GM19351 (cell line): Measurements from ENCODE around the gene GABBR2.

ENCODE experiments used
- ATAC-seq: cut with Tn5 transposase; IDR thresholded peaks from one replicate; pipeline ENCODE4 v1.9.1; 2021; ENCODE audit warnings: mild to moderate bottlenecking, moderate library complexity; ENCODE audit not compliant: unreplicated experiment

Gene GABBR2

DNA sequence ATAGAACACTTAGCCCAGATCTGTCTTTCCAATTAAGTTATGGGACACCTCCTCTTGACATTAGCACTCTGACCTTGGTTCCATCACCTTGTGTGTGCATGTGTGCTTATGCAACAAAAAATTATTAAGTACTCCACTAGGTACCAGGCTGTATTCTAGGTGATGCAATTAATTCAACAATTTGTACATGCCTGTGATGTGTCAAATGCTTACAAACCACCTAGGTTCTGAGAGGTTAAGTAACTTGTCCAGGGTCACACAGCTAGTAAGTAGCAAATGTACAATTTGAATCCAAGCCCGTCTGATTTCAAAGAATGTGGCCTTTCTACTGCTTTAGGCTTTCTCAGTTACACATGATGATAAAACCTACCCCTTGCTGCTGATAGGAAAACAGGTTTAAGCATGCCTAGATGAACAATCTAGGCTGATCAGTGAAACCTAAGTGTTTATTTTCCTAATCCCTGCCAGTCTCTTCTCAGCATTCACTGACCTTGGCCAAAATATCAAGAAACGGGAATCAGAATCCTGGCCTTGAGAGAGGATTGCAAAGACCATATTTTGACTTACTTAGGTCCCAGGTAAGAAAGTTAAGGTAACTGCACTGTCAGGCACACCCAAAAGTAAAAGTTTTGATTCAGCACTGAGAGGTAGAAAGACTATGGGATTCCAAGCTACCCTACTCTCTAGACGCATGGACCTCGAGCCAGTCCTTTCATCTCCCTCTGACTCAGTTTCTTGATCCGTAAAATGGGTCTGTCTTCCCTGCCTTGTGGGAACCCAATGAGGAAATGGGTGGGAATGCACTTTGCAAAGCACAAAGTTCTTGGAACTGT is 454.3 kb downstream of the GABBR2 start:
- ATAC-seq, result no peak

GRCh38 chr9:98253565-98253964 is 455.2 kb downstream of the GABBR2 start:
- ATAC-seq, result no peak

GRCh38 chr9:98251551-98251950 is 457.2 kb downstream of the GABBR2 start:
- ATAC-seq, result no peak

DNA sequence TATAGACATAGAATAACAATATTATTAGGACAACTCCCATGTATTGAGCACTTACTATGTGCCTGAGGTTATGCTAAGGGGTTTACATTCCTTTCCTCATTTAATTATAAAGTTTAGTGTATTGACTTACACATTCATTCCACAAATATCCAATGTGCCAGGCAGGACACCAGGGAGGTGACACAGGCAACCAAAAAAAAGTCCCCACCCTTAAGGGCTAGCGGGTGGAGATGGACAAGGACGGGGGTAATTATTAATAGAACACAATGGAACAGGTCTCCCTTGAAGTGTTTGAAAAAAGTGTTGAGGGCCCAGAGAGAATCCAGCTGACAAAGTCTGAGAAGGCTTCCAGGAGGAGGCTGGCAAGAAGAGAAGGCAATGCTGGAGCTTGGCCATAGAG is 459.0 kb downstream of the GABBR2 start:
- ATAC-seq, result no peak

- no peak for ATAC-seq
Measured at GRCh38 chr9:98248737-98249474, 459.8 kb downstream of the GABBR2 start.

DNA sequence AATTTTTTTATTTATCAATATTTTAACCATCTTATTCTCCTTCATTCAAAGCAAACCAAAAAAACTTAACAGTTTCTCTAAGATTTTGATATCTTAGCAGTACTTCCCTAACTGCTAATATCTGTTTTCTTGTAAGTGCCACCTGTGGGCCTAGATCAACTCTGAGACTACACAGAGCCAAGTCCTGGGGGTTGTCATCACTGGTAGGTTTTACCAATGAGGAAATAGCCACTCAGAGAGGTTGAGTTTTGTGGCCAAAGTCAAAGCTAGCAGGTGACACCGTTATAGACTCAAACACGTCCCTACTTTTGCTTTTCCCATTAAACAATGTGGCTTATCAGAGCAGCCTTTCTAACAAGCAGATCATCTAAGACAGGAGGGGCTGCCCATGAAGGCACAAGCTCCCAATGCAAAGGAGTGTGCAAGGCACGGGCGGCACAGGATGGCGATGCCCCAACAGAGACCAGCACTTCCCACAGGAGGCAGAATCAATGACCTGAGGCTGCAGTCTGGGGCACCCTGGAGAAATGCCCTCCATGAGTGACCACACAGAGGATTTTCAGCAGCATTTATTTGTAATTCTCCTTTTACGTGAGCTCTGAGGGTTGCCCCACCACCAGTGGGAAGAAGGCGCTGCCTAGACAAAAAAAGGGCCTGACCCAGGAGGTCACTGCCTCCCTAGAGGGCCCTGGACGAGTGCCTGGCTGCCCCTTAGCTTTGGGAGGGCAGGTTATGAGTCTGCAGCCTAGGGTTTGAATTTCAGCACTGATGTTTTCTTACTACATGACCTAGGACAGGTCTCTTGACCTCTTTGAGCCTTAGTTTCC is 460.7 kb downstream of the GABBR2 start:
- ATAC-seq, result no peak

DNA sequence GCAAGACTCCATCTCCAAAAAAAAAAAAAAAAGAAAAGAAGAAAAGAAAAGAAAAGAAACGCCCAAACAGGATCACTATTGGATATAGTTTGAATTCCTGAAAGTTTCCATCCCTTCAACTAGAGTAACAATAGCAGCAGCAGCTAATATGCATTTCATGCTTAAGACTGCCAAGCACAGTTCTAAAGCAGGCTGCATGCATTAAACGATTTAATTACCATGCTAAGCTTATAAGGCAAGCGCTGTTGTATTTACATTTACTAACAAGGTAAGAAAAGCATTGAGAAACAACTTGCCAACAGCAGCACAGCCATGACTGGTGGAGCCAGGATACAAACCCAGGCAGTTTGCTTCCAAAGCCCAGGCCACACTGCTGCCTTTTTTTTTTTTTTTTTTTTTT is 466.3 kb downstream of the GABBR2 start:
- no peak for ATAC-seq

DNA sequence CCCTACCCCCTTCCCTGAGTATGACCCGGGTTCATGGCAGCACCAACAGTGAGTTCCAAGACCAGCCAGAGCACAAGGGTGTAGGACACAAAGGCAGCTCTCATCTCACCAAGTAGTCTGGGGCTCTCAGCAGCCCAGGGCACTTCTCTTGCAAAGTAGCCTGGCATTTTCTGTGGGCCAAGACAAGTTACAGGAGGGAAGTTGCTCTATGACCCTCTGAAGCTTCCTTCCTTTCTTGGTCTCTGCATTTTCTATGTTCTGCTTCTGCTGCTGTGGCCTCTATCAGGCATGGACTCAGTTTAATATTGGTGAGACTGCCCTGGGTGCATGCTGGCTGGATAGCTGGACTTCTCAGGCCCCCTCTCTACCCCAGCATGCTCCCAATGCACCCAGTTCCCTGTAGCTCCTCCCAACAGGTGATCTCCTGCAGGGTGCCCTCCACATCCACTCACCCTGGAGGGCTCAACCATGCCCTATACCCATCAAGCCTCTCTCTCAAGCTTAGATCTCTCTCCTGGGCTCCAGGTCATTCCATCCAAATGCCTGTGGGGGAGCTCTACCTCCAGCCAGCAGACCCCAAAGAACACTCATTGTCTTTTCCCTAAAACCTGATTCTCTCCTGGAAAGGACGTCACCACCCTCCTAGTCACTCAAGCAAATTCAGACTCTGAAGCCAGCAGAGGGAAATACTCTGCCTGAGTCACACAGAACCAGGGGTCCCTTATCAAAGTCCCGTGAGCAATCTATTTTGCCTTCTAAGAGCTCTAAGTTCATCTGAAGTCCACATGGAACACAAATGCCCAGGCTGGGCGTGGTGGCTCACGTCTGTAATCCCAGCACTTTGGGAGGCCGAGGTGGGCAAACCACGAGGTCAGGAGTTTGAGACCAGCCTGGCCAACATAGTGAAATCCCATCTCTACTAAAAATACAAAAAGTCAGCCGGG is 467.1 kb downstream of the GABBR2 start:
- ATAC-seq, result no peak

GRCh38 chr9:98240475-98240874 is 468.3 kb downstream of the GABBR2 start:
- no peak for ATAC-seq
